MM.1S (cell line): ENCODE results near the gene CEP83.

Experiments used
- EZH2 ChIP-seq: fragments of 300-600 bp; sonication (generic); optimal IDR thresholded peaks from 2 replicates; pipeline ENCODE3; 2017; ENCODE audit warnings: low read depth, mild to moderate bottlenecking, antibody characterized with exemption, low read length, mixed read lengths
- EZH2phosphoT487 ChIP-seq: fragments of 300-600 bp; sonication (generic); IDR thresholded peaks from 2 replicates; pipeline ENCODE4 v1.6.1; 2018; ENCODE audit warnings: antibody characterized with exemption, low read length
- TF ChIP-seq, protein P1 (sequence below): fragments of 300-600 bp; sonication (generic); IDR thresholded peaks from 2 replicates; pipeline ENCODE4 v1.5.1; 2016; ENCODE audit warnings: antibody characterized with exemption, low read length, mixed read lengths

DNA sequence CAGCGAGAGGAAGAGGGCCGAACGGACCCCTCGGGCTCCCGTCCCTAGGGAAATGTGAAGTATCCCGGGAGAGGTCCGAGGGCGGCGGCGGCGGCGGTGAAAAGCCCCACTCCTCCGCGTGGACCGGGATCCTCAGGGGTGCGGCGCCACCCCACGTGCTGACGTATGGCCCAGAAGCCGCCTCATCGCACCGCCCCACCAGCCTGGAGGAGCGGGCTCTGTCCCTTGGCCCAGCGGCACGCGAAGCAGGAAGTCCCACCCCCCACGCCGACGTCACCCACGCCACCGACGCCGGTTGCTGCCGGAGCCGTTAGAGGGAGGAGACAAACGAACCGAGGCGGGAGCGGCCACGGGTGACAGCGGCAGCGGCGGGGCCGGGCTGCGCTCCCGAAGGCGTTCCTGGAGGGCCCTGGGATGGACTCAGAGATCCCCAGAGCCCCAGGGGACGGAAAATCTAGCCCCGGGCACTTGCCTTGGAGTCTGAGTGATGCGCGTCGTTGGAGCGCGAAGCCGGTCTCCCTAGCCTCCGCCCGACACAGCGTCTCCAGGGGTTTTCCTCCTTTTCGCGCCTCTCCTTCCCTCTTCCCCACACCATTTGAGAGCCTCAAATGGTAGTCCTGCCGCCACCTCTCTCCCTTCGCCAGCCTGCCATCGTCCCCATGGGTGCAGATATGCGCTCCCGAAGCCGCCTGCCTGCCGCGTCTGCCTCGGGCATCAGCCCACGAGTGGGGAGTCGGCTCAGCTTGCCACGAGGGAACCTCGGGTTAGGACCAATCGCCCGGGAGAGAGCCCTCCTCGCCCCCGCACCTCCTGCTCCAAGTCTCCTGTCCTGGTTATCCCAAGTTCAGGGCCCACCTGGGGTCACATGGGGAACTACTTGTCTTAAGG lies at the start of gene CEP83:
- TF ChIP-seq, protein P1, sequence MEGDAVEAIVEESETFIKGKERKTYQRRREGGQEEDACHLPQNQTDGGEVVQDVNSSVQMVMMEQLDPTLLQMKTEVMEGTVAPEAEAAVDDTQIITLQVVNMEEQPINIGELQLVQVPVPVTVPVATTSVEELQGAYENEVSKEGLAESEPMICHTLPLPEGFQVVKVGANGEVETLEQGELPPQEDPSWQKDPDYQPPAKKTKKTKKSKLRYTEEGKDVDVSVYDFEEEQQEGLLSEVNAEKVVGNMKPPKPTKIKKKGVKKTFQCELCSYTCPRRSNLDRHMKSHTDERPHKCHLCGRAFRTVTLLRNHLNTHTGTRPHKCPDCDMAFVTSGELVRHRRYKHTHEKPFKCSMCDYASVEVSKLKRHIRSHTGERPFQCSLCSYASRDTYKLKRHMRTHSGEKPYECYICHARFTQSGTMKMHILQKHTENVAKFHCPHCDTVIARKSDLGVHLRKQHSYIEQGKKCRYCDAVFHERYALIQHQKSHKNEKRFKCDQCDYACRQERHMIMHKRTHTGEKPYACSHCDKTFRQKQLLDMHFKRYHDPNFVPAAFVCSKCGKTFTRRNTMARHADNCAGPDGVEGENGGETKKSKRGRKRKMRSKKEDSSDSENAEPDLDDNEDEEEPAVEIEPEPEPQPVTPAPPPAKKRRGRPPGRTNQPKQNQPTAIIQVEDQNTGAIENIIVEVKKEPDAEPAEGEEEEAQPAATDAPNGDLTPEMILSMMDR, result no peak
- TF ChIP-seq EZH2phosphoT487 (no peak), EZH2 (no peak)
